ENCODE results near the gene COL4A2. TPM values are rescaled to one million over a fixed set of nuclear protein-coding genes. Genes with fewer than 3 reads are reported as not detected.

The COL4A2 gene
- total RNA-seq, 1 experiment from 2014 or later, result 74.5 TPM

- Histone ChIP-seq H3K27ac (ENCODE audit: low read length) (no peak overlapping the region), H3K9ac (ENCODE audit: low read length) (no peak overlapping the region), H3K9me2 (replicated peaks; ENCODE audit: low read length) (no peaks in the 10 kb centered on the region), H3K4me1 (ENCODE audit: insufficient read depth, low read length) (no peaks in the 10 kb centered on the region), H3K4me2 (ENCODE audit: low read length) (no peak overlapping the region), H3K9me3 (ENCODE audit: low read length) (no peaks in the 10 kb centered on the region), H3K36me3 (ENCODE audit: low read depth, low read length) (no peaks in the 10 kb centered on the region), H3K4me3 (ENCODE audit: low read length) (no peak overlapping the region), H3K79me2 (ENCODE audit: low read length) (no peaks in the 10 kb centered on the region), H2AFZ (ENCODE audit: low read length) (no peak overlapping the region), H4K20me1 (ENCODE audit: low read length) (no peaks in the 10 kb centered on the region), H3F3A (ENCODE audit: low read length, unreplicated experiment) (no peaks in the 10 kb centered on the region), H3K27me3 (ENCODE audit: low read length) (no peaks in the 10 kb centered on the region)
- ChIA-PET POLR2A (ENCODE audit: unreplicated experiment) (no interaction called here), CTCF (no interaction called here)
- TF ChIP-seq EZH2phosphoT487 (IDR thresholded peaks at IDR 0.05; ENCODE audit: borderline replicate concordance, low read length) (no peak), EZH2 (IDR thresholded peaks at IDR 0.05; ENCODE audit: low read length, unreplicated experiment) (no peak), CTCF (conservative IDR thresholded peaks at IDR 0.05; ENCODE audit: low read depth, low read length) (no peak)
- DNase-seq, result no peak
- intact Hi-C loops (cut with micrococcal nuclease), result no loop called here
- no peak for ATAC-seq
- BruUV-seq (replicated peaks), result no TSS peak
These were observed 171.5 kb downstream of the COL4A2 start for GRCh38 chr13:110478405-110479214.

GRCh38 chr13:110479215-110479545, 172.1 kb downstream of the COL4A2 start:
- no peak for TF ChIP-seq EZH2 (IDR thresholded peaks at IDR 0.05; ENCODE audit: low read length, unreplicated experiment)
- no peak for TF ChIP-seq EZH2phosphoT487 (IDR thresholded peaks at IDR 0.05; ENCODE audit: borderline replicate concordance, low read length)
- no peak for TF ChIP-seq CTCF (conservative IDR thresholded peaks at IDR 0.05; ENCODE audit: low read depth, low read length)
- Histone ChIP-seq H3K9me3 (ENCODE audit: low read length) (no peaks in the 10 kb centered on the region), H3K4me2 (ENCODE audit: low read length) (no peak overlapping the region), H3K79me2 (ENCODE audit: low read length) (no peaks in the 10 kb centered on the region), H3K4me3 (ENCODE audit: low read length) (no peak overlapping the region), H3K9me2 (replicated peaks; ENCODE audit: low read length) (no peaks in the 10 kb centered on the region), H3K4me1 (ENCODE audit: insufficient read depth, low read length) (no peaks in the 10 kb centered on the region), H4K20me1 (ENCODE audit: low read length) (no peaks in the 10 kb centered on the region), H3K27me3 (ENCODE audit: low read length) (no peaks in the 10 kb centered on the region), H3K9ac (ENCODE audit: low read length) (no peak overlapping the region), H3K36me3 (ENCODE audit: low read depth, low read length) (no peaks in the 10 kb centered on the region), H2AFZ (ENCODE audit: low read length) (no peak overlapping the region), H3K27ac (ENCODE audit: low read length) (no peak overlapping the region), H3F3A (ENCODE audit: low read length, unreplicated experiment) (no peaks in the 10 kb centered on the region)
- POLR2A ChIA-PET (ENCODE audit: unreplicated experiment), result no interaction called here
- ATAC-seq (no peak), DNase-seq (no peak)
- intact Hi-C loops (cut with micrococcal nuclease), result no loop called here
- CTCF ChIA-PET, result no interaction called here
- no TSS peak for BruUV-seq (replicated peaks)

- no peaks in the 10 kb centered on the region for H3K27me3 ChIP-seq (ENCODE audit: low read length)
- H3K9me3 ChIP-seq (ENCODE audit: low read length), result no peaks in the 10 kb centered on the region
- H2AFZ ChIP-seq (ENCODE audit: low read length), result no peak overlapping the region
- H3K9ac ChIP-seq (ENCODE audit: low read length), result no peak overlapping the region
- H3K4me2 ChIP-seq (ENCODE audit: low read length), result no peak overlapping the region
- no peaks in the 10 kb centered on the region for H3K4me1 ChIP-seq (ENCODE audit: insufficient read depth, low read length)
- intact Hi-C loops (cut with micrococcal nuclease), result no loop called here
- no peaks in the 10 kb centered on the region for H3K79me2 ChIP-seq (ENCODE audit: low read length)
- no peaks in the 10 kb centered on the region for H3K36me3 ChIP-seq (ENCODE audit: low read depth, low read length)
- no peak overlapping the region for H3K27ac ChIP-seq (ENCODE audit: low read length)
- H4K20me1 ChIP-seq (ENCODE audit: low read length), result no peaks in the 10 kb centered on the region
- ChIA-PET CTCF (no interaction called here), POLR2A (ENCODE audit: unreplicated experiment) (no interaction called here)
- TF ChIP-seq CTCF (conservative IDR thresholded peaks at IDR 0.05; ENCODE audit: low read depth, low read length), result no peak
- no peak for TF ChIP-seq EZH2phosphoT487 (IDR thresholded peaks at IDR 0.05; ENCODE audit: borderline replicate concordance, low read length)
- TF ChIP-seq EZH2 (IDR thresholded peaks at IDR 0.05; ENCODE audit: low read length, unreplicated experiment), result no peak
- H3F3A ChIP-seq (ENCODE audit: low read length, unreplicated experiment), result no peaks in the 10 kb centered on the region
- H3K4me3 ChIP-seq (ENCODE audit: low read length), result no peak overlapping the region
- H3K9me2 ChIP-seq (replicated peaks; ENCODE audit: low read length), result no peaks in the 10 kb centered on the region
- no TSS peak for BruUV-seq (replicated peaks)
- DNase-seq (no peak), ATAC-seq (no peak)
These were observed 172.6 kb downstream of the COL4A2 start for GRCh38 chr13:110479648-110480047.
